GM21717 (cell line): ENCODE data around the gene CBFB.

Experiments used
- ATAC-seq: cut with Tn5 transposase; IDR thresholded peaks from one replicate; pipeline ENCODE4 v1.9.1; 2021; ENCODE audit warnings: mild to moderate bottlenecking, moderate library complexity; ENCODE audit not compliant: unreplicated experiment

CBFB gene

GRCh38 chr16:67091906-67092566 is 63.1 kb downstream of the CBFB start:
- ATAC-seq: no peak

- ATAC-seq: no peak
Observed at GRCh38 chr16:67093098-67093726, 64.3 kb downstream of the CBFB start.

- no peak for ATAC-seq
Observed at GRCh38 chr16:67098599-67098998, 69.7 kb downstream of the CBFB start.

GRCh38 chr16:67100569-67101310 is 71.8 kb downstream of the CBFB start:
- no peak for ATAC-seq

GRCh38 chr16:67101311-67102082 is 72.5 kb downstream of the CBFB start:
- ATAC-seq: no peak

- no peak for ATAC-seq
Observed at GRCh38 chr16:67104061-67104460, 75.1 kb downstream of the CBFB start.

GRCh38 chr16:67104845-67105244 is 75.9 kb downstream of the CBFB start:
- no peak for ATAC-seq

- ATAC-seq: no peak
Observed at GRCh38 chr16:67105246-67105645, 76.3 kb downstream of the CBFB start.

- ATAC-seq: no peak
Observed at GRCh38 chr16:67105881-67106280, 76.9 kb downstream of the CBFB start.

- no peak for ATAC-seq
Observed at GRCh38 chr16:67108489-67108888, 79.5 kb downstream of the CBFB start.

- ATAC-seq: no peak
Observed at GRCh38 chr16:67108931-67109406, 80.0 kb downstream of the CBFB start.

- peak; percentile 86 for ATAC-seq
Observed at GRCh38 chr16:67109407-67110135, 80.6 kb downstream of the CBFB start, which contains the start of gene PHAF1. TSS of gene PHAF1 (plus strand) at chr16:67109941. CDS start at chr16:67110176, 235 bp downstream.

GRCh38 chr16:67111951-67112444 is 83.0 kb downstream of the CBFB start:
- ATAC-seq: no peak

- ATAC-seq: no peak
Observed at GRCh38 chr16:67112591-67113399, 83.8 kb downstream of the CBFB start.

- no peak for ATAC-seq
Observed at GRCh38 chr16:67114793-67115192, 85.8 kb downstream of the CBFB start.

GRCh38 chr16:67115639-67116038 is 86.7 kb downstream of the CBFB start:
- ATAC-seq: no peak

GRCh38 chr16:67116388-67117311 is 87.7 kb downstream of the CBFB start:
- ATAC-seq: no peak

- no peak for ATAC-seq
Observed at GRCh38 chr16:67117716-67118115, 88.8 kb downstream of the CBFB start.
